OCI-LY1 (cell line): ENCODE results near the gene HS3ST4.

Experiments
- H2AFZ ChIP-seq: fragments of 200-600 bp; sonication (generic), shearing (Covaris generic); 2 replicates; pipeline ENCODE4 v1.6.0; 2014; ENCODE audit warnings: antibody characterized with exemption, mild to moderate bottlenecking, low read length
- H3F3A ChIP-seq: fragments of 200-600 bp; sonication (generic), shearing (Covaris generic); 2 replicates; pipeline ENCODE4 v1.6.0; 2014; ENCODE audit warnings: mild to moderate bottlenecking, antibody characterized with exemption, low read length, moderate library complexity; ENCODE audit not compliant: insufficient read depth
- H3K27ac ChIP-seq: fragments of 200-600 bp; sonication (generic); 2 replicates; pipeline ENCODE4 v1.5.1; 2014; ENCODE audit warnings: low read length, mixed run types, mild to moderate bottlenecking, low read depth; ENCODE audit not compliant: poor library complexity, severe bottlenecking
- H3K27me3 ChIP-seq: fragments of 200-600 bp; sonication (generic); 2 replicates; pipeline ENCODE4 v1.6.0; 2014; ENCODE audit warnings: antibody characterized with exemption, mild to moderate bottlenecking, low read length, moderate library complexity; ENCODE audit not compliant: insufficient read depth
- H3K36me3 ChIP-seq: fragments of 200-600 bp; sonication (generic); 2 replicates; pipeline ENCODE4 v1.6.1; 2014; ENCODE audit warnings: mild to moderate bottlenecking, antibody characterized with exemption, low read length, moderate library complexity, mixed read lengths; ENCODE audit not compliant: insufficient read depth
- H3K4me1 ChIP-seq: fragments of 200-600 bp; sonication (generic); 2 replicates; pipeline ENCODE4 v1.5.1; 2014; ENCODE audit warnings: mild to moderate bottlenecking, low read length, moderate library complexity; ENCODE audit not compliant: insufficient read depth, severe bottlenecking
- H3K4me2 ChIP-seq: fragments of 200-600 bp; sonication (generic), shearing (Covaris generic); 2 replicates; pipeline ENCODE4 v1.6.1; 2014; ENCODE audit warnings: low read length
- H3K4me3 ChIP-seq: fragments of 200-600 bp; sonication (generic); 2 replicates; pipeline ENCODE4 v1.5.1; 2014; ENCODE audit warnings: low read length, low read depth, mild to moderate bottlenecking, mixed read lengths; ENCODE audit not compliant: poor library complexity, severe bottlenecking
- H3K79me2 ChIP-seq: fragments of 200-600 bp; shearing (Covaris generic); 2 replicates; pipeline ENCODE4 v1.6.1; 2016; ENCODE audit warnings: mixed run types, low read length, mixed read lengths; ENCODE audit not compliant: insufficient read depth
- H3K9ac ChIP-seq: fragments of 200-600 bp; sonication (generic), shearing (Covaris generic); 2 replicates; pipeline ENCODE4 v1.6.1; 2014; ENCODE audit warnings: mild to moderate bottlenecking, low read length, mixed read lengths
- H3K9me2 ChIP-seq: fragments of 200-600 bp; sonication (generic), shearing (Covaris generic); 2 replicates; pipeline ENCODE4 v1.6.1; 2014; ENCODE audit warnings: low read depth, mild to moderate bottlenecking, low read length, mixed read lengths
- H3K9me3 ChIP-seq: fragments of 200-600 bp; shearing (Covaris generic); 2 replicates; pipeline ENCODE4 v1.6.1; 2014; ENCODE audit warnings: low read length, mixed read lengths
- H4K20me1 ChIP-seq: fragments of 200-600 bp; sonication (generic), shearing (Covaris generic); 2 replicates; pipeline ENCODE4 v1.6.0; 2016; ENCODE audit warnings: mild to moderate bottlenecking, low read length; ENCODE audit not compliant: insufficient read depth
- EZH2 ChIP-seq: fragments of 200-600 bp; sonication (generic), shearing (Covaris generic); IDR thresholded peaks from 2 replicates; pipeline ENCODE4 v1.8.0; 2017; ENCODE audit warnings: borderline replicate concordance, mixed run types, mild to moderate bottlenecking, antibody characterized with exemption, low read length, moderate library complexity, mixed read lengths
- TF ChIP-seq, protein P1 (sequence below): fragments of 200-600 bp; sonication (generic), shearing (Covaris generic); IDR thresholded peaks from 2 replicates; pipeline ENCODE4 v1.5.1; 2017; ENCODE audit warnings: mild to moderate bottlenecking, antibody characterized with exemption, low read length, moderate library complexity, mixed read lengths

The HS3ST4 gene

DNA sequence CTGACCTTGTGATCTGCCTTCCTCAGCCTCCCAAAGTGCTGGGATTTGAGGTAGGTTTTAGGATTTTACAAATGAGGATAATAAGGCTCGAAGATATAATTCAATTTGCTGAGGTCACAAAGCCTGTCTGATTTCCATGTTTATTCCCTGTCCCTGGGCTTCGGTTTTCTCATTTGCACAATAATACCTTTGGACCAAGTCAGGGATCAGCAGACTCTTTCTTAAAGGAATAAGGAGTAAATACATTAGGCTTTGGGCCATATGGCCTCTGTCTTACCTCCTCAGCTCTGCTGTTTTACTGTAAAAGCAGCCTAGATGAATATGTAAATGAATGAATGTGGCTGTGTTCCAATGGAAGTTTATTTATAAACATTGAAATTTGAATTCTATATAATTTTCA, 442.8 kb downstream of the HS3ST4 start:
- no peak overlapping the region for H3K27ac ChIP-seq
- no peak overlapping the region for H2AFZ ChIP-seq
- no peak overlapping the region for H3K4me3 ChIP-seq
- TF ChIP-seq, protein P1, sequence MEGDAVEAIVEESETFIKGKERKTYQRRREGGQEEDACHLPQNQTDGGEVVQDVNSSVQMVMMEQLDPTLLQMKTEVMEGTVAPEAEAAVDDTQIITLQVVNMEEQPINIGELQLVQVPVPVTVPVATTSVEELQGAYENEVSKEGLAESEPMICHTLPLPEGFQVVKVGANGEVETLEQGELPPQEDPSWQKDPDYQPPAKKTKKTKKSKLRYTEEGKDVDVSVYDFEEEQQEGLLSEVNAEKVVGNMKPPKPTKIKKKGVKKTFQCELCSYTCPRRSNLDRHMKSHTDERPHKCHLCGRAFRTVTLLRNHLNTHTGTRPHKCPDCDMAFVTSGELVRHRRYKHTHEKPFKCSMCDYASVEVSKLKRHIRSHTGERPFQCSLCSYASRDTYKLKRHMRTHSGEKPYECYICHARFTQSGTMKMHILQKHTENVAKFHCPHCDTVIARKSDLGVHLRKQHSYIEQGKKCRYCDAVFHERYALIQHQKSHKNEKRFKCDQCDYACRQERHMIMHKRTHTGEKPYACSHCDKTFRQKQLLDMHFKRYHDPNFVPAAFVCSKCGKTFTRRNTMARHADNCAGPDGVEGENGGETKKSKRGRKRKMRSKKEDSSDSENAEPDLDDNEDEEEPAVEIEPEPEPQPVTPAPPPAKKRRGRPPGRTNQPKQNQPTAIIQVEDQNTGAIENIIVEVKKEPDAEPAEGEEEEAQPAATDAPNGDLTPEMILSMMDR, result no peak
- TF ChIP-seq EZH2, result no peak
- no peaks in the 10 kb centered on the region for H3K9me3 ChIP-seq
- H3F3A ChIP-seq, result no peaks in the 10 kb centered on the region
- H3K27me3 ChIP-seq, result no peaks in the 10 kb centered on the region
- no peak overlapping the region for H3K9ac ChIP-seq
- no peak overlapping the region for H3K4me2 ChIP-seq
- H3K79me2 ChIP-seq, result no peaks in the 10 kb centered on the region
- no peaks in the 10 kb centered on the region for H3K9me2 ChIP-seq
- H4K20me1 ChIP-seq, result no peaks in the 10 kb centered on the region
- H3K36me3 ChIP-seq, result no peaks in the 10 kb centered on the region
- no peaks in the 10 kb centered on the region for H3K4me1 ChIP-seq

DNA sequence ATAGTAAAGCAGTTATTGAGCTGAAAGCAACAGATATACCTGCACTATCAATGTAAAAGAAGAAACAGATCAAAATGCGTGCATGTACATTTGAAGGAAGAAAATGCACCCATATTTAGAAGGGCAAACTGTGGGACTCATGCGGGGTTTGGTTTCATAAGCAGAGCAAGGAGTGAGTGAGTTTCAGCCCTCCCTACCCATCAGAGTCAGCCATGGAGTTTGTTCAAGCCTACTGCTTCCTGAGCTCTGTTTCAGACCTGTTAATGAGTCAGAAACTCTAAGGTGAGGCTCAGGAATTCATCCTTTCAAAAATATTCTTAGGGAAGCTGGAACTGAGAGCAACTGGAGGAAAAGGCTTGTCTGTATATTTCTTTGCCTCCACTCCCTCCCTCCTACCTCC, 446.2 kb downstream of the HS3ST4 start:
- H3K9me2 ChIP-seq, result no peaks in the 10 kb centered on the region
- H3F3A ChIP-seq, result no peaks in the 10 kb centered on the region
- no peaks in the 10 kb centered on the region for H4K20me1 ChIP-seq
- H3K79me2 ChIP-seq, result no peaks in the 10 kb centered on the region
- no peak overlapping the region for H3K27ac ChIP-seq
- no peak overlapping the region for H3K4me2 ChIP-seq
- H3K9ac ChIP-seq, result no peak overlapping the region
- no peaks in the 10 kb centered on the region for H3K9me3 ChIP-seq
- H3K27me3 ChIP-seq, result no peaks in the 10 kb centered on the region
- H2AFZ ChIP-seq, result no peak overlapping the region
- no peak overlapping the region for H3K4me3 ChIP-seq
- no peaks in the 10 kb centered on the region for H3K36me3 ChIP-seq
- TF ChIP-seq, protein P1, result no peak
- no peak for TF ChIP-seq EZH2
- no peaks in the 10 kb centered on the region for H3K4me1 ChIP-seq

DNA sequence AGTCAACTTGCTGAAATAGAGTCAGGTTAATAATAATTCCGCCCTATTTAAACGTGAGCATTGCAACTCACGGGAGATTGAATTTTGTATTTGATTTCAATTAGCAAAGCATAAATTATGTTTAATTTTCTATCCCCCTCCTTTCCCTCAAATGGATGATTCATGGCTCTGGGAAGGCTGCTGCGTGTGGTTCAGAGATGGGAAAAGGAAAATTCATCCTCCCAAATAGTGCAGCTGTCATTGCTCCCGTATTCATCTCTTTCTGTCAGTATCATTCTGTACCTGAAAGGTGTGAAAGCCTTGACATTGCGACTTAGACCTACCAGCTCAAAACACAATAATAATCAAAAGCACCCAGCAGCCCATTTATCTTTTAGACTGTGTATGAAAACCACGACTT, 447.3 kb downstream of the HS3ST4 start:
- TF ChIP-seq EZH2, result no peak
- TF ChIP-seq, protein P1, result no peak
- Histone ChIP-seq H3K36me3 (no peaks in the 10 kb centered on the region), H3K4me2 (no peak overlapping the region)

More for the DNA sequence above, 447.3 kb downstream of the HS3ST4 start:
- Histone ChIP-seq H2AFZ (no peak overlapping the region), H3K9me2 (no peaks in the 10 kb centered on the region), H3K79me2 (no peaks in the 10 kb centered on the region), H3K27ac (no peak overlapping the region), H3K9me3 (no peaks in the 10 kb centered on the region), H3F3A (no peaks in the 10 kb centered on the region), H3K4me3 (no peak overlapping the region), H3K9ac (no peak overlapping the region), H3K4me1 (no peaks in the 10 kb centered on the region), H4K20me1 (no peaks in the 10 kb centered on the region), H3K27me3 (no peaks in the 10 kb centered on the region)
